Epithelial cell of esophagus (primary cell): ENCODE measurements around the gene IGF2.

Experiments used
- DNase-seq: peaks from one replicate; pipeline ENCODE4 v3.0.0; 2010; ENCODE audit warnings: low read depth
- H3K4me3 ChIP-seq: 2 replicates; pipeline ENCODE4 v1.5.1; 2011; ENCODE audit warnings: mild to moderate bottlenecking, low read length, control low read depth
- TF ChIP-seq, protein P1 (sequence below): IDR thresholded peaks from 2 replicates; pipeline ENCODE4 v1.5.1; 2011; ENCODE audit warnings: low read depth, mild to moderate bottlenecking, low read length, control low read depth, inconsistent platforms; ENCODE audit not compliant: insufficient read depth; ENCODE audit errors: missing control alignments

The IGF2 gene

GRCh38 chr11:2114430-2115241 is 24.6 kb downstream of the IGF2 start:
- no peak overlapping the region for H3K4me3 ChIP-seq
- TF ChIP-seq, protein P1, sequence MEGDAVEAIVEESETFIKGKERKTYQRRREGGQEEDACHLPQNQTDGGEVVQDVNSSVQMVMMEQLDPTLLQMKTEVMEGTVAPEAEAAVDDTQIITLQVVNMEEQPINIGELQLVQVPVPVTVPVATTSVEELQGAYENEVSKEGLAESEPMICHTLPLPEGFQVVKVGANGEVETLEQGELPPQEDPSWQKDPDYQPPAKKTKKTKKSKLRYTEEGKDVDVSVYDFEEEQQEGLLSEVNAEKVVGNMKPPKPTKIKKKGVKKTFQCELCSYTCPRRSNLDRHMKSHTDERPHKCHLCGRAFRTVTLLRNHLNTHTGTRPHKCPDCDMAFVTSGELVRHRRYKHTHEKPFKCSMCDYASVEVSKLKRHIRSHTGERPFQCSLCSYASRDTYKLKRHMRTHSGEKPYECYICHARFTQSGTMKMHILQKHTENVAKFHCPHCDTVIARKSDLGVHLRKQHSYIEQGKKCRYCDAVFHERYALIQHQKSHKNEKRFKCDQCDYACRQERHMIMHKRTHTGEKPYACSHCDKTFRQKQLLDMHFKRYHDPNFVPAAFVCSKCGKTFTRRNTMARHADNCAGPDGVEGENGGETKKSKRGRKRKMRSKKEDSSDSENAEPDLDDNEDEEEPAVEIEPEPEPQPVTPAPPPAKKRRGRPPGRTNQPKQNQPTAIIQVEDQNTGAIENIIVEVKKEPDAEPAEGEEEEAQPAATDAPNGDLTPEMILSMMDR: no peak
- no peak for DNase-seq

- H3K4me3 ChIP-seq: no peak overlapping the region
- DNase-seq: no peak
- TF ChIP-seq, protein P1: no peak
Measured at GRCh38 chr11:2113776-2114175, 25.4 kb downstream of the IGF2 start.

- no peak overlapping the region for H3K4me3 ChIP-seq
- DNase-seq: no peak
- TF ChIP-seq, protein P1: no peak
Measured at GRCh38 chr11:2110521-2110920, 28.7 kb downstream of the IGF2 start.

DNA sequence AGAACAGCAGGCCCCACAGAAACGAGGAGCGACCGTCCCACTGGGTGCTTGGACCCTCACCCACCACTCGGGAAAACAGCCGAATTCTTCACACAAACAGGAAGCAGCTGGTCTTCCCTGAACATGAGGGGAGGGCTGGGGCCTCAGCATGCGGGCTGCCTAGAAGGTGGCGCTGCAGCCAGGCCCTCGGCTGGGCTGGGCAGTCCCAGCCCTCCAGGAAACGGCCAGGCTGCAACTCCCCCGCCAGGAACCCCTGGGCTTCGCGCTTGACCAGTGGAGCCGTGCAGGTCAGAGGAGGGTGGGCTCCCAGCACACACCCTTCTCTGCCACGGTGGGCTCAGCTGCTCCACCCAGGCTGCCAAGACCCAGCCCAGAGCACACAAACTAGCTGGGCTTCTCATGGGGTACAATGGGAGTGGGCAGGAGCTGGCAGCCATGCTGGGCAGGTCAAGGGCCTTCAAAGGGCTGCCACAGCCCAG is 29.6 kb downstream of the IGF2 start:
- no peak overlapping the region for H3K4me3 ChIP-seq
- TF ChIP-seq, protein P1: no peak
- no peak for DNase-seq

DNA sequence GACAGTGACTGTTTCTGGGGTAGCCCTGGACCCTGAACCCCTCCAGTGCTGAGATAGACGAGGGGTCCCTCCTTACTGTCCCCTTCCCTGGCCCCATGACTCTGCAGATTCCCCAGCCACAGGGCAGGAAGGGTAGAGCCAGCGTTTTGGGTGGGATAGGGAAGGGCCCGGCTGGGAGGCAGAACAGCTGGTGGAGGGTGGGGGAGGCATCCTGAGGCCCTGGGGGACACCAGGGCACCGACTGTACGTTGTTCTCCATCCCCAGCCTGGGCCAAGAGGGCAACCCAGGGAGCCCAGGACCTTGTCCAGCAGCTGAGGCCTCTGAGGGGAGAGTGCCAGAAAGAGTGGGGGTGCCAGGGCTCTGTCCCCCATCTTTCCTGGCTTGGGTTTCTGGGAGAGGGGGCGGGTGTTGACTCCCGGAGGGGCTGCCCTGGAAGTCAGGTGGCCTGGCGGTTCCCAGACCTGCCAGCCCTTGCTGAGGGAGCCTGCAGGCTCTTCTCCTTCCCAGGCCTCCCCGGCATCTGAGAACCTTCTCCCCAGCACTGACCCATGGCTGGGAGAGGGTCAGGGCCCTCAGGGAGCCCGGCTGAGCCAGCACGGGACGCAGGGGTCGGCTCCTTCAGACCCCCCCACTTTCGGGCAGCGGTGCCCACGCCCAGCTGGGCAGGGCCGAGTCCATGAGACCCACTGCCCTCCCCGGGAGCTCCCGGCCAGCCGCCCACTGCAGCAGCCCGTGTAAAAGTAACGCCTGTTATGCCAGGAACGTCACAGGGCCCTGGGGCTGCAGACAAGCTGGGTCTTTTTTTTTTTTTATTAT is 30.3 kb downstream of the IGF2 start:
- no peak overlapping the region for H3K4me3 ChIP-seq
- DNase-seq: no peak
- TF ChIP-seq, protein P1: no peak

DNA sequence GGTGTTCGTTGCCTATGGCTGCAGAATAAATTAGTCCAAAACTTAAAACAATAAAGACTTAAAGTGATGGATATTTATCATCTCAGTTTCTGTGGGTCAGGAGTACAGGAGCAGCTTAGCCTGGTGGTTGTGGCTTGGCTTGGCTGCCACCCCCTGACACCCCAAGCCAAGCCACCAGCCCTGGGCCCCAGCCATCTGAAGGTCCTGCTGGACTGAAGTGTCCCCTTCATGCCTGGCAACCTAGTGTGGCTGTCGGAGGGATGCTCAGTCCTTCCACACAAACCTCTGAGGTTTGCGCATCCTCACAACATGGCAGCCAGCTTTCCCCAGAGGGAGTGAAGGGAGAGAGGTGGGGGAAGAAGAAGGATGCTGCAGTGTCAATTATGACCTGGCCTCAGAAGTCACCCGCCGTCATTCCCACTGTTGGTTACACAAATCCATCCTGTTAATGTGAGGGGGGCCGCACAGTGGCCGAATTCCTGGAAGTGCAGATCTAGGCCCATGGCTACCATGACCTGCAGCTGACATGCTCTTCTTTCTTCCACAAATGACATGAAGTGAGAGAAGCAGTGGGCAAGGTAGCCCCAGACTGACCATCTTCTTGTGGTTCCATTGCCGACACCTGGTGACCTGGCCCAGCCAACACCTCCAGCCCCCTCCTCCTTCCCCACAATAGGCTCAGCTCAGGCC is 31.1 kb downstream of the IGF2 start:
- no peak for DNase-seq
- H3K4me3 ChIP-seq: no peak overlapping the region
- TF ChIP-seq, protein P1: no peak
